A673 (cell line): ENCODE data around the gene CCDC197.

Experiments
- EZH2 ChIP-seq: fragments of 200-600 bp; sonication (generic); IDR thresholded peaks from 2 replicates; pipeline ENCODE4 v1.6.1; 2017; ENCODE audit warnings: borderline replicate concordance, low read depth, mild to moderate bottlenecking, mixed read lengths, antibody characterized with exemption, low read length; ENCODE audit not compliant: poor library complexity, severe bottlenecking
- TF ChIP-seq, protein P1 (sequence below): fragments of 300-800, 200-600 bp; sonication (generic); conservative IDR thresholded peaks from 2 replicates; pipeline ENCODE4 v1.5.1; 2017; ENCODE audit warnings: low read depth, mild to moderate bottlenecking, antibody characterized with exemption, low read length, moderate library complexity, mixed read lengths

DNA sequence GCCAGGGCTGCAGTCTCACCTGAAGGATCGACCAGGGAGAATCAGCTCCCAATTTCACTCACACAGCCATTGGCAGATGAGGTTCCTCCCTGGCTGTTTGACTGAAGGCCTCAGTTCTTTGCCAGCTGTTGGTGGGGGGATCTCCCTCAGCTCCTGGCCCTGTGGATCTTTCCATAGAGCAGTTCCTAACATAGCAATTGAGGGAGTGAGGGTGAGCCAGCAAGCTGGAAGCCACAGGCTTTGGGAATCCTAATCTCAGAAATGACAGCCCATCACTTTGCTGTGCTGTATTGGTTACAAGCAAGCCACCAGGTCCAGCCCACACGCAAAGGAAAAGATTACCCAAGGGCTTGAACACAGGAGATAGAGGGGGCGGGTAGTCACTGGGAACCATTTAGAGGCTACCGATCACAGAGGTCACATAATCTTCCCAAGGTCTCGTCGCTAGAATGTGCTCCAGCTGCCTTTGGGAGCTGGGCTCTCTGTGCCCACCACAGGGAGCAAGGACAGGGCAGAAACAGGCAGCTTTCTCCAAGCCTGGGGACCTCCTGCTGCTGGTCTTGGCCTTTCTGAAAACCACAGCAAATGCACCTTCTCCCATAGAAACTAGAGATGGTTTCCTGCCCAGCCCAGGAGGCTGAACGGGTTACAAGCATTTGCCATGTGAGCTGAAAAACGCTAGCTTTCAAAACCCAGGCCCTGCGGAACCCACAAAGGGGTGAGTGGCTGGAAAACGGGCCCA, 24.5 kb downstream of the CCDC197 start:
- TF ChIP-seq, protein P1, sequence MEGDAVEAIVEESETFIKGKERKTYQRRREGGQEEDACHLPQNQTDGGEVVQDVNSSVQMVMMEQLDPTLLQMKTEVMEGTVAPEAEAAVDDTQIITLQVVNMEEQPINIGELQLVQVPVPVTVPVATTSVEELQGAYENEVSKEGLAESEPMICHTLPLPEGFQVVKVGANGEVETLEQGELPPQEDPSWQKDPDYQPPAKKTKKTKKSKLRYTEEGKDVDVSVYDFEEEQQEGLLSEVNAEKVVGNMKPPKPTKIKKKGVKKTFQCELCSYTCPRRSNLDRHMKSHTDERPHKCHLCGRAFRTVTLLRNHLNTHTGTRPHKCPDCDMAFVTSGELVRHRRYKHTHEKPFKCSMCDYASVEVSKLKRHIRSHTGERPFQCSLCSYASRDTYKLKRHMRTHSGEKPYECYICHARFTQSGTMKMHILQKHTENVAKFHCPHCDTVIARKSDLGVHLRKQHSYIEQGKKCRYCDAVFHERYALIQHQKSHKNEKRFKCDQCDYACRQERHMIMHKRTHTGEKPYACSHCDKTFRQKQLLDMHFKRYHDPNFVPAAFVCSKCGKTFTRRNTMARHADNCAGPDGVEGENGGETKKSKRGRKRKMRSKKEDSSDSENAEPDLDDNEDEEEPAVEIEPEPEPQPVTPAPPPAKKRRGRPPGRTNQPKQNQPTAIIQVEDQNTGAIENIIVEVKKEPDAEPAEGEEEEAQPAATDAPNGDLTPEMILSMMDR: no peak
- no peak for TF ChIP-seq EZH2
